ENCODE results near the gene CCDC87.
A peak's percentile ranks its signal among the peaks of the same experiment; 100 is the strongest.
"Not testable (repeated sequence)": the region's sequence is repeated elsewhere in the genome, so short reads cannot be mapped to it uniquely, and the experiment has no call there.

The CCDC87 gene

DNA sequence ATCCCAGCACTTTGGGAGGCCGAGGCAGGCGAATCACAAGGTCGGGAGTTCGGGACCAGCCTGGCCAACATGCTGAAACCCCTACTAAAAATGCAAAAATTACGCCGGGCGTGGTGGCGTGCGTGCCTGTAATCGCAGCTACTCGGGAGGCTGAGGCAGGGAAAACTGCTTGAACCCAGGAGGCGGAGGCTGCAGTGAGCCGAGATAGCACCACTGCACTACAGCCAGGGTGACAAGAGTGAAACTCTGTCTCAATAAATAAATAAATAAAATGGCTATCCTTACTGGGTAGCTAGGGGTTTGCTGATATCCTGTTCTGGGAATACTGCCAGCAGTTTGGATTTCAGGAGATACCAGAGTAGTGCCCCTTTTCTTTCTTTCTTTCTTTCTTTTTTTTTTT, 21.2 kb upstream of the CCDC87 start:
- no peak for DNase-seq

DNA sequence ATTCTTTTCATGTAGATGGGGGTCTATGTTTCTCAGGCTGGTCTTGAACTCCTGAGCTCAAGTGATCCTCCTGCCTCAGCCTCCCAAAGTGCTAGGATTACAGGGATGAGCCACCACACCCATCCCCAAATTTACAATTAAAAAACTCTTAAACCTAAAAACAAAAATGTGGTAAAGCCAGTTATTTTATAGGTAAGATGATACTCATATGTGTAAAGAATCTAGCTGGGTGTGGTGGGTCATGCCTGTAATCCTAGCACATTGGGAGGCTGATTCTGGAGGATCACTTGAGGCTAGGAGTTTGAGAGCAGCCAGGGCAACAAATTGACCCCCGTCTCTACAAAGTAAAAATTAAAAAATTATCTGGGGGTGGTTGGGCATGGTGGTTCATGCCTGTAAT, 19.6 kb upstream of the CCDC87 start:
- no peak for DNase-seq

DNA sequence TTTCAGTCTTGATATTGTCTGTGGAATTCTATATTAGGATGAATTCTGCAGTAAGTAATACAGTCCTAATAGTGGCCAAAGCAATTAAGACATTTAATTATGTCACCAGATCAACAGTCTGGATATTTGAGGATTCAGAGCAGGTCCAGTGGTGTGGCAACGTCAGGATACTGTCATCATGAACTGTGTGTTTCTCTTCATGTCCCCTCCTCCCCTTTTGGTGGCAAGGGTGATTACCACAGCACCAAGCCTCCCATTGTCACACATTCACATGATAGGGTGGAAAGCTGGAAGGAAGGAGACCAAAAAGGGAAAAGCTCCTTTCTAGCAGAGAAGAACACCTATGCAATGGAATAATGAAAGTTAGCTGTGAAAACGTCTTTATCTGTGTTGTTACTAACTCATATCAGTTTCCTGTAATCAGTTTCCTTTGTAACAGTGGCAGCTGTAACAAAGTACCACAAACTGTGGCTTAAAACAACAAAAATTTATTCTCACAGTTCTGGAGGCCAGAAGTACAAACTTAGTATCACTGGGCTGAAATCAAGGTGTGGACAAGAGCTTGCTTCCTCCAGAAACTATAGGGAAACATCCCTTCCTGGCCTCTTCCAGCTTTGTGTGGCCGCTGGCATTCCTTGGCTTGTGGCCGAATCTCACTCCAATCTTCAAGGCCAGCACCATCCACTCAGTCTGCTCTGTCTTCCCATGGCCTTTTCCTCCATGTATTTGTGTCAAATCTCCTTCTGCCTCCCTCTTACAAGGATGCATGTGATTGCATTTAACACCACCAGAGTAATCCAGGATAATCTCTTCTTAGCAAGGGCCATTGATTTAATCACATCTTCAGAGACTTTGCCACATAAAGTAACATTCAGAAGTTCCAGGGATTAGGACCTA, 17.1 kb upstream of the CCDC87 start:
- no peak for DNase-seq

DNA sequence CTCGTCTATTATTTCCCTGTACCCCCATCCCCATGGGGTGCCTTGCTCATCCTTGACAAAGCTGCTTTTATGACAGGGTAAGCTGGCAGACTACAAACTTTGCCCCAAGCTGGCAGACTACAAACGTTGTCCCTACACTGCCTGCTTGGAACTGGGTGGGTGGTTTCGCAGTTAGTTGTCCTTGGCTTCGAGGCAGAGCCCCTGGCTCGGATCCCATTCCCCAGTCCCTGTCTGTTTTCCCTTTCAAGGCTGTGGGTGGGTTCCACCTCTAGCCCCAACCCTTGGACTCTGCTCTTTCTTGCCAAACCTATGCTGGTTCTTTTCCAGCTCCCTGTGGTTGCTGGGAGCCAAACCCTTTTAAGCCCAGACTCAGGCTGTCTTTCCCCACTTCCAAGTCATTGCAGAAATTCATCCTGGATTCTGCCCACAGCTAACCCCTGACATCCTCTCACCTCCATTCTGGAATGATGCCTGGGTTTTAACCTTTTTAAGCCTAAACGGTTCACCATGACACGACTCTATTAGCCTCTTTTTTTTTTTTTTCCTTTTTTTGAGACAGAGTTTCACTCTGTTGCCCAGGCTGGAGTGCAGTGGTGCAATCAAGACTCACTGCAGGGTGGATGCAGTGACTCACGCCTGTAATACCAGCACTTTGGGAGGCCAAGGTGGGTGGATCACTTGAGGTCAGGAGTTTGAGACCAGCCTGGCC, 14.4 kb upstream of the CCDC87 start:
- DNase-seq, result no peak

GRCh38 chr11:66606608-66607007, 13.7 kb upstream of the CCDC87 start:
- not testable (repeated sequence) for DNase-seq

GRCh38 chr11:66604155-66604554, 11.3 kb upstream of the CCDC87 start:
- no peak for DNase-seq

- no peak for DNase-seq
Measured at GRCh38 chr11:66603072-66603471, 10.2 kb upstream of the CCDC87 start.

- no peak for DNase-seq
Measured at GRCh38 chr11:66600631-66601233, 7.9 kb upstream of the CCDC87 start.

GRCh38 chr11:66600219-66600618, 7.4 kb upstream of the CCDC87 start:
- no peak for DNase-seq

GRCh38 chr11:66598993-66599392, 6.1 kb upstream of the CCDC87 start:
- DNase-seq, result no peak

GRCh38 chr11:66595245-66595904, 2.5 kb upstream of the CCDC87 start:
- no peak for DNase-seq

DNA sequence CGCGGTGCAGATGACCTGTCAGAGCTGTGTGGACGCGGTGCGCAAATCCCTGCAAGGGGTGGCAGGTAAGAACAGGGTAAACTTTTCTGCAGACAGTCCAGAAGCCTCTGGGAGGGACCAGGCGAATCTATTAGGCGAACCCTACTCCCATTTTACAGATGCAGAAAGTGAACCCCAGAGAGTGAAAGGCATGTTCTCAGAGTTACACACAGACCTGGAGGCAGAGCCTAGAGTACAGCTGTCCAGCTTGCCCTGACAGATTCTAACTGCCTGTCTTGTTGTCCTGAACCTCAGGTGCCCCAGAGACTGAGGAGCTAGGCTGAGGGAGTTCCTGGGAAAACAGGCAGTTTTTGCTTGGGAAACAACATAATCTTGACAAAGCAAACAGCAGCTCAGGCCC, 787 bp upstream of the CCDC87 start:
- DNase-seq, result no peak

DNA sequence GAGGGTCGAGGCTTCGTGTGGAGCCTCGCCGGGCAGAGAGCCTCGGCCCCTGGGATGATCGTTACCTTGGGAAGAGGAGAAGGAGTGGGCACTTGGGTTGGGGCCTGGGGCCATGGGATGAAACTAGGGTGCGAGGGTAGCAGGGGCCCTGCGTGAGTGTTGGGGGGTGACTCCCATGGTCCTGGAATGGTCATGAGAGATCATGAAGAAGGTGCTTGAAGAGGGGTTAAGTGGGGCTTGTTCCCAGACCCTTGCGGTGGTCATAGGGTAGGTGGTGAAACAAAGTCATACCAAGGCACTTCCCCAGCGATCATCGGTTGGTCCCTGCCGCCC, 406 bp upstream of the CCDC87 start:
- DNase-seq, result no peak

DNA sequence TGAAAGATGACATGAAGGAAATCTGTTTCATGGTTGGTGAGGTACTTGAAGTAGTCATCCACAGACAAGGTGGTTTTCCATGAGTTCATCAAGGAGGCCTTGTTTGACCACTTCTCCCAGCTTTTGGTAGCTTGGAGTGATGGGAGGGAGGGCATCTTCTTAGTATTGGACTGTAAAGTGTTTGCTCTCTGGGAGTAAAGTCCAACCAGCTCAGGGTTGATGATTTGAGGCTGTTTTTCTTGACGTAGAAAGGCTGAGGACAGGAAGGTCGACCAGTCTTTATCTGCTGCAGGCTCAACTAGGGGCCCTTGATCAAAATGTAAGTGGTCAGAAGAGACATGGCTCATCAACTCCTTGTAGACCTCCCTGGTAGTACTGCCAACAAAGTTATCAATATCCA, 1.7 kb downstream of the CCDC87 start:
- DNase-seq, result no peak

DNA sequence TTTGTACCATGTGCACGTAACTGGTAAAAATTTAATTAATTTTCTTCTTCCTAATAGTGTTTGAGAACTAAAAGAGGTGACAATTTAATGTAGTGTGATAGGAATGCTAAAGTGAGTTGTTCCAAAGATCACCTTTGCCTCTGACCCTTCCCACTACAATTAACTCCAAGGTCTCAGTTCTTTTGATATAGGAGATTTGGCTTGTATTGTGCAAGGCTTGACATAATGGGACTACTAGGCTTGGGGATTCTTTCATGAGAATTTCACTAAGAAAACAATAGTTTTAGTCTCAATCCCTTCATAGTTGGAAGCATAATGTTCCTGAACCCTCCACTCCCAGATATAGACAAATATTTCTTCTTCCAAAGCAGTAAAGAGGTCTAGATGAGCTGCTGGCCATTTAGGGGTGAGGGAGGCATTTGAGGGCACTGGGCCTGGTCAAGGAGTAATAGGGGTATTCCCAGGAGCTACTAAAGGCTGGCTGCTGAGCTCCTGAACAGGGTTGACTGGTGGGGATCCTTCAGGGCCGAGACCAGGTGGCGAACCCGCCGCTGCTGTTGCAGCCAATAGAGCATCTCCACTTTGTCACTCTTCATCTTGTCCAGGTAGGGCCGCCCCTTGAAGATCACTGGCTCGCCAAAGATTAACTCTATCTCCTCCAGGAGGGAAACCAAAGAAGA, 2.7 kb downstream of the CCDC87 start:
- DNase-seq, result no peak

- not testable (repeated sequence) for DNase-seq
Measured at GRCh38 chr11:66589315-66589714, 3.5 kb downstream of the CCDC87 start.

DNA sequence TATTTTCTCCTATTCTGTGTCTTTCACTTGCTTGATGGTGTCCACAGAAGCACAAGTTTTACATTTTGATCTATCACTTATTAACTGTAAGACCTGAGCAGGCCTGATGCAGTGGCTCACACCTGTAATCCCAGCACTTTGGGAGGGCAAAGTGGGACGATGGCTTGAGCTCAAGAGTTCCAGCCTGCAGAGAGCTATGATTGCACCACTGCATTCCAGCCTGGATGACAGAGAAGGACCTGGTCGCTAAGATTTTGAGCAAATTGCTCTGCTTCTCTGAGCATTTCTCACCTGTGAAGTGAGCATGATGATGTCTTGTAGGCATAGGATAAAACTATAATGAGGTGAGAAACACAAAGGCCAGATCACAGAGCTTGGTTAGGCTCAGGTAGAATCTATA, 6.7 kb downstream of the CCDC87 start:
- DNase-seq, result no peak

- DNase-seq, result not testable (repeated sequence)
Measured at GRCh38 chr11:66585447-66585846, 7.4 kb downstream of the CCDC87 start.

DNA sequence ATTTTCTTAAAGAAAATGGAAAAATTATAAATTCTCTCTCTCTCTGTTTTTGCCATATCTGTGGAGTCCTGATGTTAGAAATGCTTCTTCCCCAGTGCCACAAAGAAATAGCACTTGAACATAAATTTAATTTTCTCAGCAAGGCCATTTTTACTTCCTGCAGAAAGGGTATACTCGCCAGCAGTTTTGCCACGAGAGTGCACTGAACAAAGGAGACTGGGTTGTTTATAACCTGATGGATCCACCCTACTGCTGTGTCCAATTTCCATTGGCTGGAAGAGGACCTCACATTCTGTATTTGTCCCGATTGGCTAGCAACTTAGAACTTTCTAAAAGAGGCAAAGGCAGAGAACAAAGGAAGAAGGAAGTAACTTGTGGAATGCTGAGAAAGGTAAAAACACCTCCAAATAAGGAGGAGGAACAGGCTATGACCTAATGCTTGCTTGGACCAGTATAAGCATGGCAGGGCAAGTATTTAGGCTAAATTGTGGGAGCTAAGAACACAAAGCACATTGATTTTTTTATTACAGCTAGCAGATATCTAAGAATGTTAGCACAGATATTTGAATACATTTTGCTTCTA, 10.2 kb downstream of the CCDC87 start:
- not testable (repeated sequence) for DNase-seq

DNA sequence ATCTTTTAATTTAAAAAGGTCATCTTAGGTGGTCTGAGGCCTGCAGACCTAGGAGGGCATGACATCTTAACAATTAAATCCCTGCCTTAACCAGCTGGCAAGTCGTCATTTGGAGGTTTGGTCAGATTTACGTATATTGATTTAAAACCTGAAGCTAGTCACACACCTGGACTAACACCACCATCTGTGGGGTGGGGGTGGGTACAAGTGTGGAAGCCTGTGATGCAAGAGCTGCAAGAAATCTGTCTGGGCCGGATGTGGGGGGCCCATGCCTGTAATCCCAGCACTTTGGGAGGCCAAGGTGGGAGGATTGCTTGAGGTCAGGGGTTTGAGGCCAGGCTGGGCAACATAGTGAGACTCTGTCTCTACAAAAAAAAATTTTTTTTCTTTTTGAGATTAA, 11.6 kb downstream of the CCDC87 start:
- no peak for DNase-seq

DNA sequence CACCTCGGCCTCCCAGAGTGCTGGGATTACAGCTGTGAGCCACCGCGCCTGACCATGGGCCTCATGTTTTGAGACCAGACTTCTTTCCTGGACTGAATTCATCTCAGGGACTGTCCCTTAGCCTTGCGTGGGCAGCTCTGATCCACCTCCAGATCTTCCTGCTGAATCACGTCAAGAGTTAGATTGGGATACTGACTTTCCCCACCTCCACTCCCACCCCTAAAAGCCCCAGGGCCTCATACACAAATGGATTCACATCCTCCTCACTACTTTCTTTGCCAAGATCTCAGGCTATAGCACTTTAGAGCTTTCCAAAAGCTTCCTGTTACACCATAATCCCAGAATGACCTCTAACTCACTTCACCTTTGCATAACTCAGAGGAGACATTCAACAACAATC, 12.1 kb downstream of the CCDC87 start:
- no peak for DNase-seq

DNA sequence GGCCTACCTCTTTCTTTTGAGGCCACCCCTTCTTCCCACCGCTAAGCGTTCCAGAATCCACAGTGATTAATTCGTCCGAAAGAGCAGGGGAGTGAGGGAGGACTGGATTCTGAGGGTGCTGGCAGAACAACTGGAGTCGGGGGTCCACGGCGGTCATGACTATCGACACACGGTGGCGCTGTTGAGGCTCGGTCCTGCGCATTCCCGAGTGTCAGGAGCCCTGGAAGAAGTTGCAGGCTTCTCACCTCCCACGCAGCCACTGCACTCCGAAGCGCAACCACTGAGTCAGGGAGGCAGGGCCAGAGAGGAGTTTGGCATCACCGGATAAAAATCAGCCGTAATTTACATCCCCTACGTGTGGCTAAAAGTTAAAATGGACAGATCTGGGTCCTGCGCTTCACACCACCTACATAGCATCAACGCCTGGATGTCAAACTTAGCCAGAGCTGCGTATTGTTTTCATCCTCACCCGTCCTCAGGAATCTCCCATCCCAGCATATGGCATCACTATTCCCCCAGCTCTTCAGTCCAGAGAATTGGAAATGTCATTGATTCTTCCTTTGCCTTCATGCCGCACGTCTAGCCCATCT, 13.8 kb downstream of the CCDC87 start:
- DNase-seq, result peak; percentile 58

All from activated effector memory CD4-positive, alpha-beta T cell treated with Interleukin-2 at 50 U/mL for 16 hours (primary cell).